Measurements from ENCODE around the gene SDSL.

SDSL gene

DNA sequence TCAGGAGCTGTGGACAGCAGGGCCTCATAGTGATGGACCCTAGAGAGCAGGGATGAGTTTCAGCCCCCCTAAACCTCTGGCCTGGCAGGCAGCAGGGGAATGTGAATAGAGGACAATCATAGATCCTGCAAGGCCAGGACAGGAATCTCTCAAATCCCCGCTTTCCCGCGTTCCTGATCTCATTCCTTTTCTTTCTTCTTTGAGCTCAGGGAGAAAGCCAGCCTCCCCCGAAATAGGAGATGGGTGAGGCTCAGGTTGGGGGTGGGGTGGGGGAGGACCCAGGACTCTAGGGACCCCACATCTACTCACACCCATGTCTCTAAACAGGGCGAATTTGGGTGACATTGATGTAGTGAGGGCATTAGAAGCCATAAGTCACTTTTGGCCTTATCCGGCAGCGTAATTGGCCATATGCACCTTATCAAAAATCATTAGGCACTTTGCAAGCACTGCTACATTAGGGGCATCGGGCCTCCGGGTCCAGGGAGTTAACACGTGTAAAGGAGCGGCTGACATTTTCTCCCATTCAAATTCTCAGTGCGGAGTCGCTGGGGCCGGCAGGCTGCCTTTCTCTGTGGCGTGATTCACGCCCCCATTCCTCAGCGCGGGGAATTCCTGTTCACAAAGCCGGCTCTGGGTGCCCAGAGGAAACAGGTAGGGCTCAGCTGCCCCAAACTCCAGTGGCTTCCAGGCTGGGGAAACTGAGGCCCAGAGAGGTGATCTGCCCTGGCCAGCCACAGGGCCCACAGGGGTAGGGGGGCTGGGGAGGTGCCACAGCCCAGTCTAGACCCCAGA lies 48.0 kb downstream of the SDSL start:
- DNase-seq, result no peak

DNA sequence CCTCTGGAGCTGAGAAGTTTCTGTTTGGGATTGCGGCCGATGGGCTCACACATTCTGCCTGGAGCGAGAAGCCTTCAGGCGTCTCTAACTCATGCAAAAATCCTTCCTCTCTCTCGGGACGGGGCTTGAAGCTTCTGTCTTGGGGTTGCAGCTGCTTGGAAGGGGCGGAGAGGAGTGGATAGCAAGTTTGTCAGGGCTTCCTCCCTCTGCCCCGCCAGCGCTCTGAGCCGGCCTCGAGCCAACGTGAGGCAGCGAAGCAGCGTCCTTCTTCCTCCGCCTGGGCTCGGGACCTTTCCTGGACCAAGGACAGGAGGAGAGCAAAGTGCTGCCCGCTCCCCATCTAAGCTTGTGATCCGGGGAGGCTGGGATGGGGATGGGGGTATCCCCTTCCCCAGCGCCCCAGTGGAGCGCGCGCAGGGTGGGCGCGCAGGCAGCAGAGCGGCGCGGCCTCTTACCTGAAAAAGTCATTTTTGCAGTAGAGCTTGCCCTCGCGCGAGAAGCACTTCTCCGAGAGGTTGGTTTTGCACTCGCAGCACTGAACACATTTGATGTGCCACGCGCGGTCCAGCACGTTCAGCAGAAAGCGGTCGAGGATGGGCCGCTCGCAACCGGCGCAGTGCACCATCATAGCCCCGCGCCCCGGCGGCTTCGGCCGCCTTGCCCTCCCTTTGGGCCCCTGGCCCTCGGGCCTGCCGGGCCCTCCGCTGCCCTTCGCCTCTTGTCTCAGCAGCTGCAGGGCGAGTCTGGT lies 48.9 kb downstream of the SDSL start:
- DNase-seq, result no peak

DNA sequence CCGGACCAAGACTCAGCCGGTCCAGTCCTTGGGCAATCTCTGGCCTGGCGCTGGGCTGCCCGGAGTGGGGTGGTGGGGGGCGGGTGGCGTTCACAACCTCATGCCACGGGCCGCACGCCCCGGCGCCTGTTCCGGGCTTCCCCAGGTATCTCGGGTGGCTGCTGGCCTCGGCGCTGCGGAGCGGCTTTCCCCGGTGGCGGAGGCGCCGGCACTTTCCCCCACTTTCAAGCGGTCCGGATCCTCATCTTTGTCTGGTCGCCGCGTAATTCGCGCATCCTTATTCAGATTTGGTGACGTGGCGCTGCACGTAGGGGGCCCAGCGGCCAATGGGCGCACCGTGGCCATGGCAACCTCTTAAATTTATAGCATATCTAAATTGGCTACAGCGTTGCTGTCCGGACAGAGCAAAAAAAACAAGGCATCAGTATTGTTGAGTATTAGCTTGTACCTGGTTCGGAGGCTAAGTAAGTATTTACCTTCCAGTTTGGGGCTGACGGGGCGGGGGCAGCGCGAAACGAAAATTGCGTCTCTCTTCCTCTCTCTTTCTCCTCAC lies 49.5 kb downstream of the SDSL start, which contains the start of gene LHX5:
LHX5 (minus strand) TSS at position 253 of the 553 bp plus-strand sequence. CDS start 373 bp downstream, outside the sequence.
- no peak for DNase-seq

DNA sequence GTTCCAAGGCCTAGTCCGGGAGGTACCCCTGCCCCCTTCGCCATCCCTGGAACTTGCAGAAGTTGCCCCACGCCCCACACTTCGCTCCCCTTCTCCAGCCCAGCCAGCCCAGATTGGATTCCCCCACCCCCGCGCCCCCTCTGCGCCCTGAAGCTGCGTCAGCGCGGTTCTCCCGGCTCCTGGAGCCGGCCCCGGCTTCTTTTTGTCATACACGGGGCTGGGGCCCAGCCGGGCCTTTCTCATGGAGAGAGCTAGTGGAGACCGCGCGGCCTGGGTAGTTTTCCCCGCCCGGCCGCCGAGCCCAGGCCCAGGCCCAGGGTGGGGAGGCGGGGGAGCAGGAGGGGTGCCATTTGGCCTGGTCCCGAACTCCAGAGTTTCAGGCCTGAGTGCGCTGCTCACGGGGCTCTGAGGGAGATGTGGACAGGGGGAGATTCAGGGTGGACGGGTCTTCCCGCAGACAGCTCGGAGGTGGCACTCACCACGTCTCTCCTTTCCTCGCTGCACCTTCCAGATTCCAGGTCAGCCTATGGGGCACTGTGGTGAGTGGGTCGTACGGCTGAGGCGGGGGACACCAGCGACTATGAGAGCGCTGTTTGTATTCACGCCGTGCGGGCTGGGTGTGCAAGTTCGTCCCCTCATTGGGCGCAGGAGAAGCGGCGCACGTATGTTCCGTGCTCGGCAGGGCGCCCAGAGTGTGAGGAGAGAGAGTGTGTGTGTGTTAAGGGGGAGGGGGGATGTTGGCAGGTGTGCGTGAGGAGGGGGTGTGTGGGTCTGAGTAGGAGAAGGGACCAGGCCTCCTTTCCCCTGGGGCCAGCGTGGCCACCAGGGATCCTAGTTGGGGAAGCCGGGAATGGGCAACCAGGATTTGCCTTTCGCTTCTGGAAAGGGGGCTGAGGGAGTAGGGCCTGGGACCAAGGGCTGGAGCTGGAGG lies 50.3 kb downstream of the SDSL start:
- DNase-seq, result no peak

DNA sequence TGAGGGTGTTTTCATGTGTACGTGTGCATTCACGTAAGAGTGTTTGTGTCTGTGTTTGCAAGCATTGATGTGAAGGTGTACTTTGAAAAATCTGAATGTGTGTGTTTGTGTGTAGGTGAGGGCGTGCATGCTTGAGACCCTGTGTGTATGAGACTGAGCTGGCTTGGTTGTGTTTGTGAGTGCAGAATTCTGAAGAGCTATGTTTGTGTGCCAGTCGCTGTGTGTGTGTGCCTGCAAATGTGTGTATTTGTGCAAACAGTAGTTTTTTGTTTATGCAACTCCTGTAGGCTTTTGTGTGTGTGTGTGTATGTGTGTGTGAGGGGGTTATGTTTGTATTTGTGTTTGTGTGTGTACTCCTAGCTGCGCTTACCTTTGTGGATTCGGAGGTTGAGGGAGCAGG lies 51.2 kb downstream of the SDSL start:
- no peak for DNase-seq

DNA sequence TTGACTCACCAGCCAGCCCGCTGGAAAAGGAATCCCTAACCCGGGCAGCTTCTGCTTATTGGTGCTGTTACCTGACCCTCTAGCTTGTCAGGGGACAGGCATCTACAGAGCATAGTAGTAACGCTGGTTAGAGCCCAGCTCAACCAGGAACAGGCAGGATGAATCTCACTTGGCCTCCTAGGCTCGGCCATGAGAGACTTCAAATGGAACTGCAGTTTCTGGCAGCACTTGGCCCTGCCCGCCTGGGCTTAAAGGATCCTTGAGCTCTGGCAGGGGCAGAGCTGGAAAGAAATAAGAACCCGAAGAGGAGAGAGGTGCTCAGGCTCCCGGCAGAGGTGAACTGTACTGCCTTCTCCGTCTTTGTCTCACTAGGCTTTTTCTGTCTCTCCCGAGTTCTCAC lies 51.8 kb downstream of the SDSL start:
- no peak for DNase-seq

DNA sequence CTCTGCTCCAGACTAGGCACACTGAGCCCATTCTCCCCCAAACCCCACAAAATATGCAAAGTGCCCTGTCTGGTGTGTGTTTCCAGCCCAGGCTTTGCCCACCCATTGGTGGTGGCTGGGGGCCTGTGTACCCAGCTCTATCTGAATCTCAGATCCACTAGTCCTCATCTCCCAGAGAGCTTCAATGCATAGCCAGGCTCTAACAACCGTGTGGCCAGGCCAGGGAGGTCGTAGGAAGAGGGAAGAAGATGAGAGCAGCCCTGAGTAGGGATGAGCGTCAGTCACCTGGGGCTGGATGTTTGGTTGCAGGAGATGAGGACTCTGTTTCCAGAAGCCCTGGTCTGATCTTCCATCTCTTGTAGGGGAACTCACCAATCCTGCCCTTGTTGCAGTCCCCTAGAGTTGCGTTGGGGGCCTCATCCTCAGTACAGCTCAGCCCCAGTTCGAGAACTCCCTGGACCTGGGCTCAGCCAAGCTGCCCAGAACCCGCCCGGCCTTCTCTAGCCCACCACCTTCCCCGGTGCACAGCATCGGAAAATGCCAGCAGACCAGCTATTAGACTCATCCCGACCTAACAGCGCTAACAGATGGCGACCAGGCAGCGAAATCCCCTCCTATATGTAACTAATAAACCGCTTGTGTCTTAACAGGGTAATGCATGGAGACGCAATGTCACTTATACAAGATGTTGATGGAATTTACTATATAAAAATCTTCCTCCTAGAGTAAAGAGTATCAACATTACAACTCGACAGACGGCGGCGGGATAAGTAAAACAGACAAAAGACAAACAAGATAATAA lies 52.7 kb downstream of the SDSL start:
- no peak for DNase-seq

DNA sequence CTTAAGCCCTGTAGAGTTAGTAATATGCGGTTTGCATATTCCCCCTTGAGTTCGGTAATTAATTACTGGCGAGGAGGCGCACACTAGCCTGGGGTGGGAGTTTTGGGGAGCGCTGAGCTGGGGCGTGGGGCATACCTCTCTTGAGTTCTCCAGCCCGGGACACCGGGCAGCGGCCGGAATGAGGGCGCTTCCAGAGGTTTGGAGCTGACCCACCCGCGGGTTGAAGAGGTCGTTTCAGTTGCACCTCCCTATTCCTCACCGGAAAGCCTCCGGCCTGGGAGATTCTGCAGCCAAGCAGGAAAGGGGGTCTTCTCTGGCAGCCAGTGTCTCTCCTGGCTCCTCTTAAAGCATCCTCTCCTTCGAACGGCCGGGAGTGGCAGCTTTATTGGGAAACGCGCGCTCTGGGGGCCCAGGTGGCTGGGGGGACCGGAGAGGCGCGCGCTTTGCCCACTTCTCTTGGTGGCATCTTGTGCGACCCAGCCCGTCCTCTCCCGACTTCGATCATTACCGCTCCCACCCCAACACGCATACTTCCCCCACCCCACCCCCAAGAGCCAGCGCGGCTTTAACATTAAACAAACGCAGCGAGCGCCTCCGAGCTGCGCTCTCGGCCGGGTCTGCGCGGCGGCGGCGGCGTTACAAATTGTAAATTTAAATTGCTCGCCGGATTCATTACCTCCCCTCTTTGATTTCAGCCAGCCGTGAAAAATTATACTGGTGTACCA lies 53.4 kb downstream of the SDSL start:
- DNase-seq, result no peak

DNA sequence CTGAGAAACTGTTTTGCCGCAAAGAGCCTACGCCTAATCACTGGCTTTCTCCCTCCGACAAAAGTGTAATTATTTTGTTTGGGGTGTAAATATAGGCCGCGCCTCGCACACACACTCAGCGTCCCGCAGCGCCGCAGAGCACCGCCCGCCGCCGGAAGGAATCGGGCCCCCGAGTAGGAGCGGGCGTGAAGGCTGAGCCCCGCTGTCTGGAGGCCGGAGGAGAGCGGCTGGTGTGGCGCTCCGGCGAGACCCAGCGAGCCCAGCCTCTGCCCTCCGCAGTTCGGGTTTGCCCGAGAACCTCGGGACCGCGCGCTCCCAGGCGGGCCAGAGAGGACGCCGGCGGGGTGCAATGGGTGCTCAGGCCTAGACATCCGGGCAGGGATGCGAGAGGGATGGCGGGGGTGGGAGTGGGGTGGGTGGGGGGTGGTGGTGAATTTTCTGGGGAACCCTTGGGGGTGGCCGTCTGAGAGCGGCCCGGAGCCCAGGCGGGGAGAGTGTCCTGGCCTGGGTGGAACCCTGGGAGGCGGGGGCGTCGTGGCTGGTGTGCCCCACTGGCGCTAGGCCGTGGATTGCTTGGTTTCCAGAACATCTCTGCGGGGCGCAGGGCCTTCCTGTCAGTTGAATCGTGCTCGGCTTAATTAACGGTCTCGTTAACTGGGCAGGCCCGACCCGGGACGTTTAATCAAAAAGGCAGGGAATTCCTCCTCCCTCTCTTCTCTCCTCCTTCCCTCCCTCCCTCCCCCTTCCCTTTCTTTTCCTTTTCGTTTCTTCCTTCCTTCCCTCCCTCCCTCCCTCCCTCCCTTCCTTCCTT lies 54.2 kb downstream of the SDSL start:
- DNase-seq, result no peak

DNA sequence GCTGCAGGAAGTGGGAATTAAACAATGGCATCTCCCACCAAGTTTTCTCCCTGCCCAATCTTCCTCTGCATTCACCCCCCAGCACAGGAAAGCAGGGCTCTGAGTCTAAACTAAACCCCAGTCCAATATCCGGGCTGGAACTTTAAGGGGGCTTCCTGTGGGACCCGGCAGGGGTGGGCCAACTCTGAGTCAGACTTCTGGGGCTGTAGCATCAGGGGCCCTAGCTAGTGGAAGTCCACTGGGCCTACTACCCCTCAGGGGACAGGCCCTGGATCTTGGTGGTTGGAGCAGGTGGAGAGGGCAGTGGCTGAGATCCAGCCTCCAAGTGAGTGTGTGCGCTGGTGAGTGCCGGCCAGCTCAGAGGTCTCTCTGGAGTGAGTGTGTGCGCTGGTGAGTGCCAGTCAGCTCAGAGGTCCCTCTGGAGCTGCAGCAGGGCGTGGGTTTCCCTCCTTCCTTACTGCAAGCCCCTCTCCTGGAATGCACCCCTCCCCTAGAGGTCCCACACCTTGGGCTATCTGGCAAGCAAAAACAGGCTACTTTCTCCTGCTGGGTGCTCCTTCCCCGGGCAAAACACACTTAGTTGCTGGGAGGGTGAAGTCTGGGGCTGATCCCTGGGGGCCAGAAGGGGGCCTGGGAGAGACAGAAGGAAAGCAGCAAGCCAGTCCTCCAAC lies 55.1 kb downstream of the SDSL start:
- DNase-seq, result no peak

DNA sequence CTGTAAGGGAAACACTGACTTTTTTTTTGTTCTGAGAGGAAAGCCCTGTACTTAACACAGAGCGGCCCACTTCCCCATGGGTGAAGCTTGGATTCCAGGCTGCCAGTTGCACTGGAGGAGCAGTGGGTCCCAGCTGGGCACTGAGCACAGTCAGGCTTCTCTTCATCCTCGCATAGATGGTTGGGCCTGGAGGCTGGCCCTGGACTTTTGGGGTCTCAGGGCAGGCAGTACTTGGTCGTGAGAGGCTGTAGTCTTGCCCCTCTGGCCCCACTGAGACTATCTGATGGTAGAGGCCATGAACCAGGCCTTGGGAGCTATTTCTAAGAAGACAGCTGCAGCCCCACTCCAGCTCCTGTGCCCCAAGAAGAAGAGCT lies 55.6 kb downstream of the SDSL start:
- no peak for DNase-seq

DNA sequence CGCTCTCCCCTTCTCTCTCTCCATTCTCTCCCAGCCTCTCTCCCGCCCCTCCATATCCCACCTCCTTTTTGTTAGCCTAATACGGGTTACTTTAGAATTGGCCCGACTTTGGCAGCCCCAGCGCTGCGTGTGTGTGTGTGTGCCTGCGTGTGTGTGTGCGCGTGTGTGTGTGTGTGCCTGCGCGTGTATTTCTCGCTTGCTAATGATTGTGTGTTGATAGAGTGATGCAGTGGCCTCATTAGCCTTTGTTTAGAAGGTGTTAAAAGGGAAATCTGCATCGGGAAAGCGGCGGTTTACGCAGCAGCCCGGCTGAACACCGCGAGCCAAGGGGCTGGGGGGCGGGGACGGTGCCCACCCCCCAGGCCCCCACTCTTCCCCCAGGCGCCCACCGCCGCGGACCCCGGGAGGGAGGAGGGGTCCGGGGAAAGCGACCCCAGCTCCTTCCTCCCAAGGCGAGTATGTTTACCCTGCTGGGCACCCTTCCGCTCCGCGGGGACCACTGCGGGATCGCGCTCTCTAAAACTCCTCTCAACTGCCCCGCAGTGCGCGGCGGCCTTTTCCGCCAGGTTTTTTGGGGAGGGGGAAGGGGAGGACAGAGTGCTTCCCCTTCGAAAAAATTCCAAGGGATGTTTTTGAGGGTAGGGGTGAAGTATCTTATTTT lies 56.3 kb downstream of the SDSL start:
- no peak for DNase-seq

DNA sequence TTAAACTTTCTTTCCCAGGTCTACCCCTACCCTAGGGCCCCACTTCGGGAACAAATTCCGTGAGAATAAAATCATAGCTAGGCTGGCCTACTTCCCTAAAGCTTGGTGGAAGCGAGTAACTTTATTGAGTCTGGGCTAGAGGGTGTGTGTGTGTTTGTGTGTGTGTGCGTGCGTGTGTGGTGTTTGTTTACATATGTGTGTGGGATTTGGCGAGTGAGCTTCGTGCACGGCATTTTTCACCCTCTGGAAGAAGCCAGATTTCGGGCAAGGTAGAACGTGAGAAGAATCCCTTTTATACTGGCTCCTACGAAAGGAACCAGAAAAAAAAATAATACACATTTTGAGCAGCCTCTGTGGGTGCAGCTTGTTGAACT lies 57.0 kb downstream of the SDSL start:
- no peak for DNase-seq

DNA sequence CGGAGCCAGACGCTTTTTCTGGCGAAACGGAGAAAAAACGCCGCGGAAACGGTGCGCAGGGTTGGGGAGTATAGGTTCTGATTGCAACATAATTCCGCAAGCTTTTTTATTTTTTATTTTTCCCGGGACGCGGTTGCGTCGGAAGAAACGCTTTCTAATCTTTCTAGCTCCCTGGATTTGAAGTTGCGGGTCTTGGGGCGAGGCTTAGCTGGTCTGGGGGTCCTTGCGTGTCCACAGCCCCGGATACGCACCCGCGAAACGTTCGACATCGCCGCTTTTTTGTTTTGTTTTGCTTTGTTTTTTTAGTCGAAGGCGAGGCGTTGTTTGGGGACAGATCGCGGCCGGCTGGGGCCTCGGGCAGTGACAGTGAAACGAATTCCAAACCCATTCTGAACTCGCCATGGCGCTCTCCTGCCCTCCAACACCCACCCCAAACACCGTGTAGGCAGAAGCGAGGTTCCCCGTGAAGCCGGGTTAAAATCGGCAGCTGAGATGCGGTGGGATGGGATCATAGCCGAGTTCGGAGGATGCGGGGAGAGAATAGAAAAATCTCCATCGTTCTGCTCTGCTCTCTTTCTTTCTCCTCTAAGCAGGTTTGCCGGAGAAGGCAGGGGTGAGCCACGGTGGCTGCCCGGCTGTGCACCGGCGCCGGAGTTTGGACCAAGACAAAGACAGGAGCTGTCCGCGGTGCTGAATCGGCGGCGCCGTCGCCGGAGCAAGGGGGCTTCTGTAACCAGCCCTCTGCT lies 57.6 kb downstream of the SDSL start:
- no peak for DNase-seq

DNA sequence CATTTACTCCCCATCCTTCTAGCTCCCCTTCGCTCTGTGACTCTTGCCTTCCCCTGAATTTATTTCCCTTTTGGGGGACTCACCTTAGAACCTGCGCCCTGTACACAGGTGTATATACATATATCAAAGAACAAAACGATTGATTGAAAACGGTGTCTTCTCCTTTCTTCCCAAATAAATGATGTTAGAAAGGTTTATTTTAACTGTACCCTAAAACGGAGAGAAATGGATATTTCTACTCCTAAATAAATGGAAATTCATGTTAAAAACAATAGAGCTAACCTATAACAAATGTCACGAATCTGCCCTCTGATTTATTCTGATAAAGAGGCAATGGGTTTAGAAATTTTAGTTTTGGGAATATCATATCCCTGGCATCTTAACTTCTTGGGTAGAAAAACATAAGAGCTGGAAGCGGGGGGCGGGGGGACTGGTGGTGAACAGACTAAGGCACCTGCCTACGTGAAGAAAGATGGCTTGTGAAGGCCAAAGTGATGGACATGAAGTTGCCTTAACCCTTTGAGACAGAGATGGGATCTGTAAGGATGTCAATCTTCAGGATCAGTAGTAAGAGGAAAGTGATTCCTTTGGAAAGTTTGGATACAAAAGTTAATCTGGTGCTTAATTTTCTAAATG lies 58.3 kb downstream of the SDSL start:
- no peak for DNase-seq

DNA sequence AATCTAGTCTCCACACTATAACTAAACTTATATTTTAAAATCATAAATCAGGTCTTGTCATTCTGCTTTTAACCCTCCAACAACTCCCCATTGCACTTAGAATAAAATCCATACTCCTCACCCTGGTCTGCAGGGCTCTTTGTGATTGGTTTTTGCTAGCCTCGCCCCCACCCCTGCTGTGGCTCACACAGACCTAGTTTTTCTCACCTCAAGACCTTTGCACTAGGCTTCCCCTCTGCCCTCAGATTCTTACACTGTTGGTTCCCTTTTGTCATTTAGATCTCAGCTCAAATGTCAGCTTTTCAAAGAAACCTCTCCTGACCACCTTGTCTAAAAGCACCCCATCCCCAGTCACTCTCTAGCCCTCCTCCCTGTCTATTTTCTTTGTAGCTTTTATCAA lies 60.2 kb downstream of the SDSL start:
- DNase-seq, result no peak

DNA sequence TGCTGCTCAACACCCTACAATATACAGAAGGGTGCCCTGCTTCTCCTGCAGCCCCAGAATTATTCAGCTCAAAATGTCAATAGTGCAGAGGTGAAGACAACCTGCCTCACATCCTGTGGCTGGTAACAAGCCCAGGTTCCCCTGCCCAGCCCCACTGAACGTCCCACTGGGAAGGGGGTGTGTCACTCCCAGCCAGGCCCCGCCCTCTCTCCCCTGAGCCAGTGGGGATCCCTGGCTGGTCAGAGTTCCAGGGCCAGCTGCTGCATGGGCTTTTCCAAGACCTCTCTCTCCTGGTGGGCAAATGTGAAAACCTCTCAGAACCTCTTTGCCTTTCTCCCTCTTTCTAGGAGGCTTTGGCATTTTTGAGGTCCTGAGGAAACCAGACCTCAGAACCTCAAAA lies 63.1 kb downstream of the SDSL start:
- DNase-seq, result no peak

DNA sequence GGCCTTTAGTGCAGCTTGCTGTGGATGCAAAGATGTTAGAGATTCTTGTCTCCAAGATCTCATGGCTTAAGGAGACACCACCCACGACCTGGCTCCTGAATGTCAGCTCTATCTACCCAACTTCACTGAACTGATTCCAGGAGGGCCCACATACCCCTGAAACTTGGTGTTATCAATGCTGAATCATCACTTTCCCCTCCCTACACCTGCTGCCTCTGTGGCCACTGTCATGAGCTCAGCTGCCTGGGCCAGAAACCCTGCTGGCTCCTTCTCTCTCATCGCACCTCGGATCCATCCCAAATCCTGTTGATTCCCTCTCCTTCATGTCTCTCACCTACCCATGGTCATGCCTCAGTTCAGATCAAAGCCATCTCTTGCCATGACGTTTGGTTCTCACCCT lies 64.5 kb downstream of the SDSL start:
- no peak for DNase-seq
